K562 (cell line): ENCODE data around the gene GFOD2. TPM values are rescaled to one million over a fixed set of nuclear protein-coding genes. Genes with fewer than 3 reads are reported as not detected.

Experiments used
- ARID1B ChIP-seq: fragments of 450-650 bp; IDR thresholded peaks from 2 replicates; pipeline ENCODE4 v1.6.1; 2016; ENCODE audit warnings: antibody characterized with exemption, mild to moderate bottlenecking, inconsistent platforms
- EHMT2 ChIP-seq: fragments of 450-650 bp; IDR thresholded peaks from 2 replicates; pipeline ENCODE4 v1.6.1; 2018; ENCODE audit warnings: antibody characterized with exemption
- ETV5 ChIP-seq: sonication (generic); formaldehyde crosslinking; IDR thresholded peaks from 2 replicates; pipeline ENCODE4 v1.4.0; 2020; ENCODE audit warnings: low read depth, mild to moderate bottlenecking, missing genetic modification reagents
- GTF2E2 ChIP-seq: fragments of 200-800 bp; sonication (Bioruptor generic); IDR thresholded peaks from 2 replicates; pipeline ENCODE4 v1.6.1; 2016; ENCODE audit warnings: missing genetic modification characterization, missing compliant biosample characterization
- NFIX ChIP-seq: fragments of 250-450 bp; sonication (Bioruptor Pico); IDR thresholded peaks from 2 replicates; pipeline ENCODE4 v1.4.0; 2020; ENCODE audit warnings: low read depth, mild to moderate bottlenecking, moderate library complexity
- POLR3G ChIP-seq: IDR thresholded peaks from 2 replicates; pipeline ENCODE4 v1.6.1; 2011; ENCODE audit not compliant: insufficient read length, insufficient replicate concordance; ENCODE audit errors: extremely low read depth
- SIN3A ChIP-seq, 2 experiments: fragments of 150-350 bp in 1 of 2; IDR thresholded peaks; 2 replicates each; pipeline ENCODE4 v1.6.1; 2011 to 2016; ENCODE audit warnings: borderline replicate concordance in 2 of 2, low read depth in 2 of 2, low read length in 2 of 2, mild to moderate bottlenecking in 2 of 2, moderate library complexity in 2 of 2; ENCODE audit not compliant: control insufficient read depth in 1 of 2
- TAF7 ChIP-seq: fragments of 450-650 bp; IDR thresholded peaks from 2 replicates; pipeline ENCODE4 v1.6.1; 2016; ENCODE audit warnings: missing genetic modification characterization, missing compliant biosample characterization
- XRCC3 ChIP-seq: fragments of 450-650 bp; IDR thresholded peaks from 2 replicates; pipeline ENCODE4 v1.6.1; 2017; ENCODE audit warnings: mild to moderate bottlenecking, moderate library complexity
- ZBTB8A ChIP-seq: fragments of 450-650 bp; IDR thresholded peaks from 2 replicates; pipeline ENCODE4 v1.6.1; 2018; ENCODE audit warnings: mild to moderate bottlenecking, moderate library complexity; ENCODE audit not compliant: partially characterized antibody
- ZNF316 ChIP-seq: fragments of 450-650 bp; IDR thresholded peaks from 2 replicates; pipeline ENCODE4 v1.6.1; 2016
- ZNF586 ChIP-seq: fragments of 450-650 bp; formaldehyde crosslinking; conservative IDR thresholded peaks from 2 replicates; pipeline ENCODE4 v1.4.0; 2020; ENCODE audit warnings: mild to moderate bottlenecking, moderate library complexity
- polyA plus RNA-seq, 8 experiments: library from polyadenylated mRNA; depleted of rRNA in 4 of 8; stranded (reverse) in 5 of 8; unstranded in 3 of 8; fragments of >200 nt; fragmentation: Nextera tagmentation in 2 of 8; fragmentation: Illumina TruSeq in 1 of 8; extraction: Ambion mirVana in 2 of 8; extraction: Trizol in 1 of 8; gene quantifications; 2 replicates each; pipeline versions ENCODE4 v1.2.1 to v1.2.3, GENCODE V29; 2011 to 2014; ENCODE audit warnings: inconsistent platforms in 1 of 8, missing spikeins in 1 of 8
- total RNA-seq, 7 experiments: library from RNA; depleted of rRNA in 6 of 7; stranded (reverse); fragments of >200 nt in 6 of 7; fragmentation: Illumina TruSeq in 2 of 7; extraction: Trizol in 2 of 7; gene quantifications; 2 replicates each; pipeline versions ENCODE4 v1.2.1 to v1.2.3, GENCODE V29; 2011 to 2021; ENCODE audit warnings: low replicate concordance in 1 of 7
- TF ChIP-seq, protein P1 (sequence below), 3 experiments: fragments of 200-800 bp in 1 of 3; fragments of 250-450 bp in 1 of 3; fragments of 450-650 bp in 1 of 3; sonication (Bioruptor Pico) in 1 of 3; sonication (Bioruptor generic) in 1 of 3; formaldehyde crosslinking in 1 of 3; IDR thresholded peaks; 2 replicates each; pipeline versions ENCODE4 v1.6.1 to v1.8.0; 2016 to 2022; ENCODE audit warnings: mild to moderate bottlenecking in 2 of 3, missing genetic modification characterization in 2 of 3, missing compliant biosample characterization in 1 of 3, moderate library complexity in 1 of 3
- TF ChIP-seq, protein P2 (sequence below), 2 experiments: fragments of 450-650 bp; formaldehyde crosslinking in 1 of 2; IDR thresholded peaks; 2 replicates each; pipeline versions ENCODE4 v1.4.0 to v1.6.1; 2014 to 2020; ENCODE audit warnings: mild to moderate bottlenecking in 2 of 2, borderline replicate concordance in 1 of 2, low read depth in 1 of 2
- TF ChIP-seq, protein P3 (sequence below): fragments of 200-800 bp; sonication (Bioruptor generic); IDR thresholded peaks from 2 replicates; pipeline ENCODE4 v1.6.1; 2017; ENCODE audit warnings: missing genetic modification characterization, missing compliant biosample characterization

The GFOD2 gene
- total and polyA plus RNA-seq, 9 of the 15 experiments (the other 6 are each of a cell fraction or from before 2014, with no cell fraction given) = 1.9 to 15.8 (median 11.1) TPM

- TF ChIP-seq, protein P1, sequence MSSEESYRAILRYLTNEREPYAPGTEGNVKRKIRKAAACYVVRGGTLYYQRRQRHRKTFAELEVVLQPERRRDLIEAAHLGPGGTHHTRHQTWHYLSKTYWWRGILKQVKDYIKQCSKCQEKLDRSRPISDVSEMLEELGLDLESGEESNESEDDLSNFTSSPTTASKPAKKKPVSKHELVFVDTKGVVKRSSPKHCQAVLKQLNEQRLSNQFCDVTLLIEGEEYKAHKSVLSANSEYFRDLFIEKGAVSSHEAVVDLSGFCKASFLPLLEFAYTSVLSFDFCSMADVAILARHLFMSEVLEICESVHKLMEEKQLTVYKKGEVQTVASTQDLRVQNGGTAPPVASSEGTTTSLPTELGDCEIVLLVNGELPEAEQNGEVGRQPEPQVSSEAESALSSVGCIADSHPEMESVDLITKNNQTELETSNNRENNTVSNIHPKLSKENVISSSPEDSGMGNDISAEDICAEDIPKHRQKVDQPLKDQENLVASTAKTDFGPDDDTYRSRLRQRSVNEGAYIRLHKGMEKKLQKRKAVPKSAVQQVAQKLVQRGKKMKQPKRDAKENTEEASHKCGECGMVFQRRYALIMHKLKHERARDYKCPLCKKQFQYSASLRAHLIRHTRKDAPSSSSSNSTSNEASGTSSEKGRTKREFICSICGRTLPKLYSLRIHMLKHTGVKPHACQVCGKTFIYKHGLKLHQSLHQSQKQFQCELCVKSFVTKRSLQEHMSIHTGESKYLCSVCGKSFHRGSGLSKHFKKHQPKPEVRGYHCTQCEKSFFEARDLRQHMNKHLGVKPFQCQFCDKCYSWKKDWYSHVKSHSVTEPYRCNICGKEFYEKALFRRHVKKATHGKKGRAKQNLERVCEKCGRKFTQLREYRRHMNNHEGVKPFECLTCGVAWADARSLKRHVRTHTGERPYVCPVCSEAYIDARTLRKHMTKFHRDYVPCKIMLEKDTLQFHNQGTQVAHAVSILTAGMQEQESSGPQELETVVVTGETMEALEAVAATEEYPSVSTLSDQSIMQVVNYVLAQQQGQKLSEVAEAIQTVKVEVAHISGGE (CRISPR knock-in tag; IDR thresholded peaks at IDR 0.05) = no peak
- TF ChIP-seq GTF2E2 (peak; percentile 81; the same call in 1 of the 2 replicates), ZBTB8A (no peak), EHMT2 (no peak), POLR3G (no peak), ETV5 (CRISPR knock-in tag) (0 out of 2 replicates have a peak, but pooled peaks have one; percentile 7), ARID1B (0 out of 2 replicates have a peak, but pooled peaks have one; percentile 18), TAF7 (tag) (0 out of 2 replicates have a peak, but pooled peaks have one; percentile 1), XRCC3 (no peak), ZNF586 (no peak), ZNF316 (no peak), SIN3A (IDR thresholded peaks at IDR 0.05; ENCODE audit: borderline replicate concordance in 2 of 2, control insufficient read depth in 1 of 2, low read depth in 2 of 2, low read length in 2 of 2) (peak in 1 of 2 experiments; percentile 84; a peak in 1 of 4 replicates), NFIX (CRISPR knock-in tag) (no peak)
- TF ChIP-seq, protein P2, sequence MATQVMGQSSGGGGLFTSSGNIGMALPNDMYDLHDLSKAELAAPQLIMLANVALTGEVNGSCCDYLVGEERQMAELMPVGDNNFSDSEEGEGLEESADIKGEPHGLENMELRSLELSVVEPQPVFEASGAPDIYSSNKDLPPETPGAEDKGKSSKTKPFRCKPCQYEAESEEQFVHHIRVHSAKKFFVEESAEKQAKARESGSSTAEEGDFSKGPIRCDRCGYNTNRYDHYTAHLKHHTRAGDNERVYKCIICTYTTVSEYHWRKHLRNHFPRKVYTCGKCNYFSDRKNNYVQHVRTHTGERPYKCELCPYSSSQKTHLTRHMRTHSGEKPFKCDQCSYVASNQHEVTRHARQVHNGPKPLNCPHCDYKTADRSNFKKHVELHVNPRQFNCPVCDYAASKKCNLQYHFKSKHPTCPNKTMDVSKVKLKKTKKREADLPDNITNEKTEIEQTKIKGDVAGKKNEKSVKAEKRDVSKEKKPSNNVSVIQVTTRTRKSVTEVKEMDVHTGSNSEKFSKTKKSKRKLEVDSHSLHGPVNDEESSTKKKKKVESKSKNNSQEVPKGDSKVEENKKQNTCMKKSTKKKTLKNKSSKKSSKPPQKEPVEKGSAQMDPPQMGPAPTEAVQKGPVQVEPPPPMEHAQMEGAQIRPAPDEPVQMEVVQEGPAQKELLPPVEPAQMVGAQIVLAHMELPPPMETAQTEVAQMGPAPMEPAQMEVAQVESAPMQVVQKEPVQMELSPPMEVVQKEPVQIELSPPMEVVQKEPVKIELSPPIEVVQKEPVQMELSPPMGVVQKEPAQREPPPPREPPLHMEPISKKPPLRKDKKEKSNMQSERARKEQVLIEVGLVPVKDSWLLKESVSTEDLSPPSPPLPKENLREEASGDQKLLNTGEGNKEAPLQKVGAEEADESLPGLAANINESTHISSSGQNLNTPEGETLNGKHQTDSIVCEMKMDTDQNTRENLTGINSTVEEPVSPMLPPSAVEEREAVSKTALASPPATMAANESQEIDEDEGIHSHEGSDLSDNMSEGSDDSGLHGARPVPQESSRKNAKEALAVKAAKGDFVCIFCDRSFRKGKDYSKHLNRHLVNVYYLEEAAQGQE (IDR thresholded peaks at IDR 0.05; ENCODE audit: borderline replicate concordance) = no peak
- TF ChIP-seq, protein P2 (CRISPR knock-in tag; IDR thresholded peaks at IDR 0.05; ENCODE audit: low read depth) = no peak
- TF ChIP-seq, protein P3, sequence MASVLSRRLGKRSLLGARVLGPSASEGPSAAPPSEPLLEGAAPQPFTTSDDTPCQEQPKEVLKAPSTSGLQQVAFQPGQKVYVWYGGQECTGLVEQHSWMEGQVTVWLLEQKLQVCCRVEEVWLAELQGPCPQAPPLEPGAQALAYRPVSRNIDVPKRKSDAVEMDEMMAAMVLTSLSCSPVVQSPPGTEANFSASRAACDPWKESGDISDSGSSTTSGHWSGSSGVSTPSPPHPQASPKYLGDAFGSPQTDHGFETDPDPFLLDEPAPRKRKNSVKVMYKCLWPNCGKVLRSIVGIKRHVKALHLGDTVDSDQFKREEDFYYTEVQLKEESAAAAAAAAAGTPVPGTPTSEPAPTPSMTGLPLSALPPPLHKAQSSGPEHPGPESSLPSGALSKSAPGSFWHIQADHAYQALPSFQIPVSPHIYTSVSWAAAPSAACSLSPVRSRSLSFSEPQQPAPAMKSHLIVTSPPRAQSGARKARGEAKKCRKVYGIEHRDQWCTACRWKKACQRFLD = no peak
These were observed 645 bp upstream of the GFOD2 start (continued) for GRCh38 chr16:67719778-67720144.
